Activated CD4-positive, alpha-beta T cell treated with anti-CD3 and anti-CD28 coated beads, Interleukin-2, amount 50 U/mL, for 16 hours (primary cell): ENCODE measurements around the gene ITGA1.

Experiments
- DNase-seq: peaks from one replicate; pipeline ENCODE4 v3.0.0-alpha.2; 2020

ITGA1 gene

DNA sequence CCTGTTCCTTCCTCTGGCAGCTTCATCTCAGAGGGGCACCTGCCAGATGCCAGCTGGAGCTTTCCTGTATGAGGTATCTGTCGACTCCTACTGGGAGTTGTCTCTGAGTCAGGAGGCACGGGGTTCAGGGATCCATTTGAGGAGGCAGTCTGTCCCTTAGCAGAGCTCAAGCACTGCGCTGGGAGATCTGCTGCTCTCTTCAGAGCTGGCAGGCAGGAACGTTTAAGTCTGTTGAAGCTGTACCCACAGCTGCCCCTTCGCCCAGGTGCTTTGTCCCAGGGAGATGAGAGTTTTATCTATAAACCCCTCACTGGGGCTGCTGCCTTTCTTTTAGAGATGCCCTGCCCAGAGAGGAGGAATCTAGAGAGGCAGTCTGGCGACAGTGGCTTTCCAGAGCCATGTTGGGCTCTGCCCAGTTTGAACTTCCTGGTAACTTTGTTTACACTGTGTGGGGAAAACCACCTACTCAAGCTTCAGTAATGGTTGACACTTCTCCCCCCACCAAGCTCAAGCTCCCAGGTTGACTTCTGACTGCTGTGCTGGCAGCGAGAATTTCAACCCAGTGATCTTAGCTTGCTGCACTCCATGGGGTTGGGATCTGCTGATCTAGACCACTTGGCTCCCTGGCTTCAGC is 189.7 kb downstream of the ITGA1 start:
- no peak for DNase-seq

DNA sequence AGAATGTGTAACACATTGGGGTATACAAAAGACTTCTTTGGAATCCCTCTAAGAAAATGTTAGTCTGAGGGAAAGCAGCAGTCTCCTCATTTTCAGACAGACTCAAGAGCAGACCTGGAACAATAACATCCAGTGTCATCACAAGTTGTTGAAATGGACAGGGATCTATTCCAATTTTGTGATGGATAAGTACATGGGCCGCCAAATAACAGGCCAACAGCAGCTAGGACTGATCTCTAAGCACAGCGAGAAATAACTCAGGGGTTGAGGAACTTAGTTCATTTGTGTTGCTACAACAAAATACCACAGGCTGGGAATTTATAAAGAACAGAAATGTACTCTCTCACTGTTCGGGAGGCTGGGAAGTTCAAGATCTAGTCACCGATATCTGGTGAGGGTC is 193.8 kb downstream of the ITGA1 start:
- no peak for DNase-seq

DNA sequence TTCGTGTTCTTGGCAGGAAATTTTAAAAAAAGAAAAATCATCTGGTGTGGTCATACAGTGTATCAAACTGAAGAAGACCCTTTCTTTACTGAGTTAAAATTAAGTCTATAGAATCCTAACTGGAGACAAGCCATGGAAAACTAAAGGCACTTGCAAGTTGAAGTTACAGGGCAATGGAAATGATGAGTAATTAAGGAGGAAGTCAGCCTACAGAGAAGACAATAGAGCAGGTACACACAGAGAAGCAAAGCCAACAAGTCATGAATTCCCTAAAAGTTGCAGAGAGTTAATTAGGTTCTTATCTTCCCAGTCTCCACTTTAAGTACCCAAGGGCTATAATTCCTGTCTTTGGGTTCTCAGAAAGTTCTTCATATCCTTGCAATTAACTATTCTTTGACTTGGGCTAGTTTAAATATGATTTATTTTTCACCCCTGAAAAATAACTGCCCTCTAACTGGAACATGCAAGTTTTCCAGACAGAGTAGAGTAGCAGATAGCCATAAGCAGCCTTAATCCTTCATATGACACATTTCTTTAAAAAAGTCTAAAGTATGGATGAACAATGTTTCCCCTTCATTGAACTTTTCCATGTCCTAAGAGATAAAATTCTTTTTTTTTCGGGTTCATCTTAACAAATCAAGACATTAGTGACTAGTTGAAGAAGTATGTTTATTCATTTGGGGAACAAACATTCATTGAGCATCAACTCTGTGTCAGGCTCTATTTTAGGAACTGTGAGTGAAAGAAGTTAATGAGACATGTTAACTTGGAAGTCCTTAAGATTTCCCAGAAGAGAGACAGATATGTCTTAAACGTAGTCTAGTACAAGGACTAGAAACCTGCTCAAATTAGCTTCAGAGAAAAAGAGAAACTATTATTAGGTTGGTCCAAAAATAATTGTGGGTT is 196.3 kb downstream of the ITGA1 start:
- DNase-seq = no peak

DNA sequence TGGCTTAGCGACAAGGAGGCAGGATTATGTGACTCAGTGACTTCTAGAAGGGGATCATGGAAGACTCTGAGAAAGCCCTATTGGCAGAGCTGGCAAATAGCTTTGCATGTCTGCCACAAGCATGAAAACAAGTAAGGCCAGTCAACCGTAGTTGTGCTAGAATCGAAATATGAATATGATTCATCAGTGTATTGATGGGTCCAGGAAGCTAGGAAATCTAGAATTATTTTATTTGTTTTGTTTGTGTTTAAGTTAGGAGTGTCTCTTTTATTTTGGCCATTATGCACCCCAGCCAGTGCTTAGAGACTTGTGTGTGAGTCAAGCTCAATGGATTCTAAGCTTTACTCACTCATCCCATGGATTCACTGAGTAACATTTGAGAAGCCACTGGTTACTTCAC is 197.6 kb downstream of the ITGA1 start:
- no peak for DNase-seq

DNA sequence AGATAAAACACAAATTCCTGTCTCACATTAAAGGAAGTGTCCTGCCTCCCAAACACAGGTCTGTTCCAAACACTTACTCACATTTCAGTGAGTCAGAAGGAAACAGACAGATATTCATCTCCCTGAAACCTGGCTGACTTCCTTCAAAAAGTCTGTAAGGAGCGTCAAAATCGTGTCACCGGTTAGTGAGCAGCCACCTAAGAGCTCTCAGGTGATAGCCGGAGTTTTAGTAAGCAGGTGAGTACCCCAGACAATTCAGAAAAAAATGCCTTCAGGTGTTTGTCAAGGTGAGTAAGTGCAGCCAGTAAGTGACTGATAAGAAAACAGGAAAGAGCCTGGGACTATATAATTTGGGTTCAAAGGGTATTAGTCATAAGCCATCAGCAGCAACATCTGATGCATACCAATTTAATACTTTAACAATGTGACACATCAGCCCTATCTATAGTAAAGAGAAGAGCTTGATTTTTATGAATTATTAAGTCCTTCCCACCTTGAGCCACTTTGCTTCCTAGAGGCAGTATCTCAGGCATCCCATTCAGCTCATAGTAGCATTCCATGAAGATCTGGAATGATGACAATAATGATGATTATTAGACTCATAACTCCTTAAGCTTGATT is 200.1 kb downstream of the ITGA1 start:
- peak; percentile 31 for DNase-seq

DNA sequence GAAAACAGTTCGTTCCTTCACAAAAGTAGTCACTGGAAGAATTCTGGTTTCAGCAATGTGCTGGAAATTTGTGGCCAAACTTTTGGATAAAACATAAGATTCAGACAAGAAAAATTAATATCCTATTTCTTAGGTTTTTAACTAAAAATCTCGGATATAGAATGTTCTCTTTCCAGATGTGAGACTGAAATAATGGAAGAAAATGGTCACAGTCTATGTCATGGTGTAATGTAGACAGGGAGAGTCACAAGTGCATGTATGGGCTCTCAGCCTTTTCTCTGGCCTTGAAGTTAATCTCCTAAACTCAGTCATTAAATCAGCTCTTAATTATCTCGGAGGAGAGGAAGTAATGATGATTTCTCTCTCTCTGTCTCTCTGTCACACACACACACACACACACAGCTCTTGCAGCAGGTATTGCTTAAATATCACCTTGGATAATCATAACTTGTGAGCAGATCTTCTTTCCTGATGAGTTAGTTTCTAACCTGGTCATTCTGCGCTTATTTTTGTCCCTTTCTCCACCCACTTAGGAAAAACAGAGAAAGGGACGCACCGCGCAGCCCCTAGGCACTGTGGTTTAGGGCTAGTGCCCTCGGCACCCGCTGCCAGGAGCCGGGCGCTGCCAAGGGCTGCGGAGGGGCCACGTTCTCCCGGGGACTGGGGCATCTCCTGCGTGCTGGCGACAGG is 200.8 kb downstream of the ITGA1 start:
- DNase-seq = no peak

DNA sequence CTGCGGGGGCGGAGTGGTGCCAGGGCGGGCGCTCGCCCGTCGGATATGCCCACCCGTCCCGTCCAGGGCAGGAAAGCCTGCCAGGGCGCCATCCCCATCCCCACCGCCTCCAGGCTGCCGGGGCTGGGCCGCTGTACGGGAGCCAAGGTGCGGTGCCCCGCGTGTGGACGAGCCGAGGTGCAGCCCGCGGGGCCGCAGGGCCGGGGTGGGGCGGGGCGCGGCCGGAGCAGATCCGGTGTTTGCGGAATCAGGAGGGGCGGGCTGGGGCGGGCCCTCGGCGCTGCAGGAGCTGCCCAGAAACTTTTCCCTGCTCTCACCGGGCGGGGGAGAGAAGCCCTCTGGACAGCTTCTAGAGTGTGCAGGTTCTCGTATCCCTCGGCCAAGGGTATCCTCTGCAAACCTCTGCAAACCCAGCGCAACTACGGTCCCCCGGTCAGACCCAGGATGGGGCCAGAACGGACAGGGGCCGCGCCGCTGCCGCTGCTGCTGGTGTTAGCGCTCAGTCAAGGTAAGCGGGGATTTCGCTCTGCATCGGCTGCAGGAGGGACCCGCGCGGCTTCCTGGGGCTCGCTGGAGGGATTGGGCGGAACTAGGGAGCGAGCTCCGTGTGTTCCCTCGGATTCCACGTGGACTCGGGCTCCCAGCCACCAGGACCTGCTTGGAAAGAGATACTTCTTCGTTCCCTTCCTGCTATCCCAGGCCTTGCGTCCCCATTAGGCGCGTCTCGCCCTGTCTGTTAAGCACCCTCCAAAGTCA is 201.5 kb downstream of the ITGA1 start, which contains the start of gene ITGA2:
ITGA2 (plus strand) TSS at position 328 of the 756 bp plus-strand sequence; CDS start at position 445, 117 bp downstream.
- DNase-seq = peak; percentile 30

DNA sequence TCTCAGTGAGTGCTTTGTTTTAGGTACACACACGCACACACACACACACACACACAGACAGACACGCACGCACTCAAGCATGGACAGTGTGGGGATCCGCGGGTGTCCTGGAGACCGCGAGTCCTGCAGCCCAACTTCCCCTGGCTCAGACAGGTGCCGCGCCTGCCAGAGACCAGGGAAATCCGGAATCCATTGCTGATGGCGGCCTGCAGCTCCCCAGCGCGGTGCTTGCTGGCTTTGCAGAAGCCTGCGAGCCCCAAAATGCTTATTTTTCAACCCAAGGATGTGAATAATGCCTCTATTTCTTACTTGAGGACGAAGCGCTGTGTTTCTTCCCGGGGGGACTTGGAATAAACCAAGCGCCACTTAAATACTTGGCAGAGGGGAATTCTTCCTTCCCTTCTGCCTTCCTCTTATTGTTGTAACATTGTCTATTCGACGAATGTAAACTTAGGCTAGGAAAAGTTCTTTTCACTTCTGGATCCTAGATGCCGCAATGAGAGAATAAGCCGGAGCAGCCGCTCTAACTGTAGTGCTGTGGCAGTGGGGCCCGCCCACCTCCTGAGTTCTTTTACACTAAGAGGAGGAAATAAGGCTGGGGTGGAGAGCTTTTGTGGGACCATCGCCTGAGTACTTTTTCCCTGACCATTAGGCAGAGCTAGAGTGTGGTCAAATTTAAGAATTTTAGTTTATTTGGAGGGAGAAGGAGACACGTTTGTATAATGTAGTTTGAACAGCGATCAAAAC is 202.2 kb downstream of the ITGA1 start:
- DNase-seq = peak; percentile 30

DNA sequence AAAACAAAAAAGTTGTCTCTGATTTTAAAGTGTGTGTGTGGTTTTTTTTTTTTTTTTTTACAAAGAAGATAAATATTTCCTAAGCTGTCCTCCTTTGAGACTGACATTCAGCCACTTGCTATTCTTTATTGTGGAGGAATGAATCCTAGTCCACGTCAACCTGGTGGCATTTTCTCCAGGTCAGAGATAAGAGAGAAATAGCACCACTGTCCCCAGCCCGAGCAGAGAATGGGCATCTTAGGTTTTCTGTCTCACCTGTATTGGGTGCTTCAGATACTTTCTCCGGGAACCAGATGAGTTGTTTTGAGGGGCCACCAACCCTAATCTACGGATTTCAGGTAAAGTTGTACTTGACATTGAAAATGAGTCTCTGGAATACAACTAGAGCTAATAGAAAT is 202.8 kb downstream of the ITGA1 start:
- no peak for DNase-seq

DNA sequence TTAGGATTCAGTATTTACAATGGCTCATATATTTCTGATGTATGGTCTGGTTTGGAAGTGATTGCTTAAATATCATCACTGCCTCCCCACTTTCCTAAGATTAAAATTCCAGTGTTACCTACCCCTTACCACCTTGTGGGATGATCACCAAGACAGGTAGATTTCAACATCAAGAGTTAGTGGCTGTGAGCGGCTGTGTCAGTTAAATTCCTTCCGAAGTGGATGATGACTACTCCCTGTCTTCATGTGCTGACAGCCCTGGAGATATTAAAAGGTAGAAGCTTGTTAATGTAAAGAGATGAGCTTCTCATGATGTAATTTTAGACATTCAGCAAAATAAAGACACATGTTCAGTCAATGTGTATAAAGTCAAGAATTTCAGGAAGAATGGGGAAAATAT is 205.7 kb downstream of the ITGA1 start:
- no peak for DNase-seq

DNA sequence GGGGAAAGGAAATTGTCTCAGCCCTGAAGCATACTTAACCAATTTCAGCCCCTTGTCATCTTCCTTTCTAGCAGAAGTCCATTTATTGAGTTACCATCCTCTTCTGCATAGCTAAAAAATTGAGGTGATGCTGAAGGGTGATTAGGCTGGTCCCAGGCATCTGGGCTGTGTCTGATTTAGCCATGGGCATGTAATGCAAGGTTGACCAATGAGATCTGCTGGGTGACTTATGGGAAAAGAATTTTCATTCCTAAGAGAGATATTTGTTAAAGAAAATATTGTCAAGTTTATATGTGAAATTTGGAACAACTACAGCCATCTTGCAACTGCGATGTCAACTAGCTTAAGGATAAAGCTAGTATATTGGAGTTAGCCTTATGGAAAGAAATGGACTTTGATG is 206.6 kb downstream of the ITGA1 start:
- DNase-seq = no peak

DNA sequence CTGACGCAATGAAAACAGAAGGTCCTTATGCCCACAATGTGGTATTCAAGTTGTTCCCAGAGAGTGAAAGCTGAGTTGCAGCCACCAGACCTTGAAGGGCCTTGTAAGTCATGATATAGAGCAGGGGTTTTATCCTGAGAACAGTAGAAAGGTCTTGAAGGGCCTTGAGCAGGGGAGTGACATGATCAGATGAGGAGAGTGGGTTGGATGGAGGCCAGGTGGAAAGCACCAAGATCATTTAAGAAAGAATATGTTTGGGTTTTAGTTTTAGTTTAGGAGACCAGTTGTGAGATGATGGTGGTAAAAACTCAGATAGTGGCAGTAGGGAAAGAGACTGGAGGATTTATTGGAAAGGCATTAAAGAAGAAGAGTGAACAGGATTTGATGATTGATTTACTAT is 207.4 kb downstream of the ITGA1 start:
- DNase-seq = no peak

DNA sequence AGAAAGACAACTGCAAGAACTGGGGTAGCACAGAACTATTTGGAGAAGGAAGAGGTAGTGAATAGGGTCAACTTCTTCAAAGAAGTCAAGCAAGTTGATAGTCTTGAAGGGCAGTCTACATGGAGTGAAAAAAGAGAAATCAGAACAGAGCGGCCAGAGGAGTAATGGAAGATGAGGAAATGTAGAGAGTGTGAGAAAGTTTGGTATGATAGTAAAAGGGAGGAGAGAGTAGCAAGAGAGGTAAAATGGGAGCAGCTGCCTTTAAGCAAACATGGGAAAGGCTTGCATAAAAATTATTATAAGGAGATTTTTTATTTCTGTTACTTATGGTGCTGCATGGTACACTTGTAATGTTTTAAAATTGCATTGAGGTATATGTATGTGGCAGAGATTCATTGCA is 208.2 kb downstream of the ITGA1 start:
- DNase-seq = no peak

DNA sequence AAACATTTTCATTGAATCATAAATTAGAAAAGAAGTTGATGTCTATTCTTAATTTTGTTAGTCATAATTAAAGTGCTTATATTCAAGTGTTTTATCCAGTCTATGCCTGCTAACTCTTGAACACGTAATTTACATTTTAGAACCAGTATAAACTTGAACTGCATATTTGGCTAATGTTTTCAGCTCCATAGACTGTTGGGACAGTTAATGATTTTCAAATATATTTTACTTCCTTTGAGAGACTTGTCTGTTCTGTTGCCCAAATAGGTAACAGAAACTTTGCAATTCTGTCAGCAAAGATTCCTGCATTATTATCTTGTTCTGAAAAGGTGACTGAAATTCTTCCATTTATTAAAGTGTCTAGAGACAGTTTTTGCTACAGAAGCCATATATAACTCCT is 209.3 kb downstream of the ITGA1 start:
- DNase-seq = no peak

DNA sequence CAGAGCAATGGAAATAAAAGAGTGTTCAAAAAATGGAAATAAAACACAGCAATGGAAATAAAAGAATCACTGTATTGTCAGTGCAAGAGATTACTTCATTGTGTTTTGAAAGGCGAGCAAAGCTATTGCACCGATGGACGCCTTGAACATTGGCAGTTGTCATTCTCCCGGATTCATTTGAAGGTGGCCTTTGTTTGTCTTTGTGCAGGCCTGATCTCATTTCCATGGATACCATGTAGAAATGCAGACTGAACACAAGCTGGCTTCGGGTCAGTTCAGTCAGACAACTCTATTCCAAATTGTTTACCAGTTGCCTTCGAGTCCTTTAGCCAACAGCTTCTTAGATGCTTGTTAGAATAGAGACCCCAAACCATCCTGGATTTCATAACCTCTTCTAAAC is 209.7 kb downstream of the ITGA1 start:
- no peak for DNase-seq

DNA sequence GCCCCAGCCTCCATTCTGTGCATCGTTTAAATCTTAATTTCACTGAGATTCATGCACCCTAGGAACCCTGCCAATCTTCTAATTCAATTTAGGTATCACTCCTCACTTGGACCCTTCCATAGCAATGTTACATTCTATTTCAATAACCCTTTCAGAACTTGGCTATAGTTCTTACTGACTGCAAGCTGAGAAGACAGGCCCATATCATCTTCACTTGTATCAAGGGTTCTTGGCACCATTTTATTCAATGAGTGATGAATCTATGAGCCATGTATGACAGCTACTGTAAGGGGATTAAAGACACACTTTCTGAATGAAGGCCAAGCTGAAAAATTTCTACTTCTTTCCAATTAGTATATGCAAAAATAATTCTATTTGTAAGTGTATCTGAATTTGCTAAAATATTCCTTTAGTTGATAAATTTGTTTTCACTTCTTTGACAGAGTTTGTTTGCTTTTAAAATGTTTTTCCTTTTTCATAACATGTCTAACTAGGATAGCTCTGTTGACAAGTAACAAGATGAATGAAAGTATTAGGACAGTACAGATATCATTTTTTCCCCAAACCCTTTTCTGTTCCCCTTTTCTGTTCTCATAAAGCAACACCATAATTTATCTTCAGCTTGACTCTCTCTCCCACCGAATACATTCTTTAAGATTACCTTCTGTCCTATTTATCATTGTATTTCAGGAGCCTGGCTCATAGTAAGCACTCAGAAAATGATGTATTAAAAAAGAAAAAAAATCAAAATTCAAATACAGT is 211.0 kb downstream of the ITGA1 start:
- no peak for DNase-seq

DNA sequence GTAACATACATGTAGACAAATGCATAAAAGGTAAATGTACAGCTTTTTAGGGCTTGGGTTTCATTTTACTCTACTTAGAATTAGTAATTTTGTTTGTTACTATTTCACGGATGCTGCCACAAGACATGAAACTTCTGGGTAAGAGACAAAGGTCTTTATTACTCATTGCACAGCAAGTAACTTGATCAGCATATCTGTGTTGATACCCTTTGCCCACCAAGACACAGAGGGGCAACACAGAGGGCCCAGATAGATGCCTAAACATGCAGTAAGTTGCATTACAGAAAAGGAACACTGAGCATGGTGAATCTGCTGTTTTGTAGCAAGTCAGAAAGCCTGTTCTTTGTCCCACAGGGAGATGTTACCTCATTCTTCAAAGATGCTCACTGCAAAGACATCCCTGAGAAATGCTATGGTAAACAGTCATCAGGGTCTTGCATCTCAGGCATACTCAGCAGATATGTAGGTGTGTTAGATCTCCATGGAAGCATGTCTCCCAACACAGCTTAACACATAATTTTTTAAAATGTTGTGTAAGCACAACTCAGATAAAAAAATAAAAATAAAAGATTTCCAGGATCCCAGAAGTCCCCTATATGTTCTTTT is 211.7 kb downstream of the ITGA1 start:
- DNase-seq = peak; percentile 59

DNA sequence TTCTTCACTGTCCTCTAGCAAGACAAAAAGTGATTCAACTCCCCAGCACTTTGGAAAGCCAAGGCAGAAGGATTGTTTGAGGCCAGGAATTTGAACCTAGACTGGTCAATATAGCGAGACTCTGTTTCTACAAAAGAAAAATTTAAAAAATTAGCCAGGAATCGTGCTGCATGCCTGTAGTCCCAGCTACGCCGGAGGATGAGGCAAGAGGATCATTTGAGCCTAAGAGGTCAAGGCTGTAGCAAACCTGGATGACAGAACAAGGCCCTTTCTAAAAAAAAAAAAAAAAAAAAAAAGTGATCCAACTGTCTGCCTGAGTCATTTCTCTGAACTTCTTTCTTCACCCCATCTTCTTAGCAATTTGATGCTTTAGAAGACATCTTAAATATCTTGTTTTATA is 213.8 kb downstream of the ITGA1 start:
- DNase-seq = no peak

DNA sequence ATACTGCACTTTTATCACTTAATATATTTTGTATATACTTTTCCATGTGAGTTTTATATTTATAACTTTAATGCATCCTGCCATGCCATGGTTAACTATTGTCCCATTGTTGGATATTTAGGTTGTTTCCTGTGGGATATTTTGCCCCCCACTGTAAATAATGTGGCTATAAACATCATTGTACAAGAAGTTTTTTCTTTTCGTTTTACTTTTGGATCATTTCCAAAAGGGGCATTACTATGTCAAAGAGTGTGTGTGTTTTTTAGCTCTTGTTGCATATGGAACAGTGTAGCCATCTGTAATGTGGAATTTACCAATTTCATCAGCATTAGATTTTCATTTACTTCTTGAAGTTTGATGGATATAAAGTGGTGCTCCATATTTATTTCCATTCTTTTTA is 214.8 kb downstream of the ITGA1 start:
- DNase-seq = no peak

DNA sequence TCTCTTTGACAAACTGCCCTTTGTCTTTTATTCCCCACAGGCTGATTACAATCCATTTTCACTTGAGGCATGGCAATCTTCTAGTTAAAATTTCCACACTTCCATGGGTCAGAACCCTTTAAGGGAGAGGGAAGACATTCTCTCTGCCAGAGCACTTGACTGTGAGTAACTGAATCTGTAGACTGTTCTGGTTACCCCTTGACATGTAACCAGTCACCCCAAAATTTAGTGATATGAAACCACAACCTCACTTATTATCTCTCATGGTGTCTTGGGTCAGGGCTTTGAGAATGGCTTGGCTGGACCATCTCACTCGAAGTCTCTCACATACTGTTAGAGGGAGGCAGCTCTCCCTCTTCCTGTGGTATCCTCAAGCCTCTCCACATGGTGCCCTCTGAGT is 215.4 kb downstream of the ITGA1 start:
- no peak for DNase-seq
